Ovary (tissue), 9 donors: Measurements from ENCODE around the gene SHB. TPM values are rescaled to one million over a fixed set of nuclear protein-coding genes. Genes with fewer than 3 reads are reported as not detected.

Experiments
- DNase-seq, 5 donors: peaks; one replicate each; pipeline ENCODE4 v3.0.0-alpha.2; 2019 to 2020
- H3K27ac ChIP-seq, 2 donors: fragments of 200-600 bp; one replicate each; pipeline versions ENCODE4 v1.5.1 to v1.8.0; 2019 to 2022
- H3K27me3 ChIP-seq: fragments of 200-600 bp; one replicate; pipeline ENCODE4 v1.8.0; 2022
- H3K36me3 ChIP-seq: fragments of 200-600 bp; sonication (generic); one replicate; pipeline ENCODE4 v1.5.1; 2019
- H3K4me1 ChIP-seq: one replicate; pipeline ENCODE4 v1.8.1; 2013; ENCODE audit warnings: mild to moderate bottlenecking, moderate library complexity; ENCODE audit not compliant: insufficient read depth
- H3K4me3 ChIP-seq: fragments of 200-600 bp; sonication (generic); one replicate; pipeline ENCODE4 v1.5.1; 2017
- H3K9me3 ChIP-seq, 2 donors: fragments of 200-600 bp in 1 of 2; sonication (generic) in 1 of 2; one replicate each; pipeline versions ENCODE4 v1.5.1 to v1.8.1; 2013 to 2019; ENCODE audit warnings: mild to moderate bottlenecking in 1 of 2, moderate library complexity in 1 of 2
- EP300 ChIP-seq: sonication (generic); formaldehyde crosslinking; IDR thresholded peaks from one replicate; pipeline ENCODE4 v1.6.1; 2017; ENCODE audit warnings: antibody characterized with exemption
- POLR2A ChIP-seq: fragments of 450-650 bp; IDR thresholded peaks from one replicate; pipeline ENCODE4 v1.6.1; 2017; ENCODE audit warnings: antibody characterized with exemption, mild to moderate bottlenecking, moderate library complexity
- WGBS, 3 donors: extraction: QIAGEN DNeasy Blood & Tissue Kit in 1 of 3; methylation state at CpG; one replicate each; pipeline versions ENCODE4 v1.1.5 to v1.1.7; 2013 to 2017; 5-methylcytosine and 5-hydroxymethylcytosine counted together
- intact Hi-C, 4 donors: fragments of 100-400 bp; cut with DNase I; formaldehyde crosslinking; loops; one replicate each; pipeline versions ENCODE4 v1.11.0 to v1.15.1; 2022 to 2023
- polyA plus RNA-seq, 2 donors: library from polyadenylated mRNA; stranded (reverse); fragments of 200-250 nt in 1 of 2; fragments of 350-450 nt in 1 of 2; fragmentation: Illumina TruSeq in 1 of 2; extraction: RNeasy Lipid Tissue Mini Kit (QIAGEN cat#74804) in 1 of 2; gene quantifications; one replicate each; pipeline ENCODE4 v1.2.3, GENCODE V29; 2013 to 2014
- total RNA-seq, 7 donors: library from RNA; depleted of rRNA in 2 of 7; stranded (reverse); fragments of >200 nt in 2 of 7; fragmentation: NEBNext Ultra II Directional in 3 of 7; extraction: Animal tissue kit (Norgen Biotek cat#: 25700) in 3 of 7; gene quantifications; one replicate each; pipeline versions ENCODE4 v1.1.0 to v1.2.4, GENCODE V29; 2016 to 2023
- TF ChIP-seq, protein P1 (sequence below), 3 donors: fragments of 450-650 bp in 2 of 3; fragments of 200-600 bp in 1 of 3; IDR thresholded peaks; one replicate each; pipeline versions ENCODE4 v1.5.1 to v1.8.0; 2016 to 2022; ENCODE audit warnings: antibody characterized with exemption in 3 of 3, mild to moderate bottlenecking in 1 of 3
- donor health status: DM: no; HTN: no; CAD: no; lungs with moderate emphysema.
- donor health status: DM: no; HTN: no; CAD: no.
- donor health status: Bipolar disorder and iron deficiency.
- donor health status: DM: yes; HTN: yes; CAD: no.
- donor health status: DM: no; HTN: no; CAD: no.
- donor health status: DM: yes; HTN: yes; CAD: no.

Gene SHB
- total and polyA plus RNA-seq, 9 donors, result 3.5 to 23.8 (median 9.0) TPM

DNA sequence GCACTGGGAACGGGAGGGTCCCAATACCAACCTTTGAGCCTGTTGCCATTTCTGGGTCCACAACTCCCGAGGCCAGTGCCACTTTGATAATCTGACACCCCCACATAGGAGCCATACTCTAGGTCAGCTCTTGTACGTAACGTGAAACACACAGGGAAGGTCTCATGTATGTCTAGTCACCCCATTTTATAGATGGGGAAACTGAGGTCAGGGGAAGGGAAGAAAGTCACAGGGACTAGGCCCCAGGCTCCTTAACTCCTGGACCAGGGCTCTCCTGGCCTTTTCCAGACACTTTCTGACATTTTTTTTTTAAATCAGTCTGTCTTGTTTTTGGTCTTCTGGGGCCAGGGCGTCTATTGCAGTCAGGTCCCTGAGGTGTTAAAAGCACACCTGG is 84.8 kb downstream of the SHB start:
- no peaks in the 10 kb centered on the region for H3K9me3 ChIP-seq
- no peak for DNase-seq
- no peaks in the 10 kb centered on the region for H3K27me3 ChIP-seq
- intact Hi-C loops, result no loop called here
- H3K36me3 ChIP-seq, result no peaks in the 10 kb centered on the region
- H3K4me3 ChIP-seq, result no peak overlapping the region
- no peaks in the 10 kb centered on the region for H3K4me1 ChIP-seq
- H3K27ac ChIP-seq, result no peak overlapping the region
- 91 to 96% (median 94%) methylated on average over 5 of the region's 5 CpGs for WGBS, 3 donors
- no peak for TF ChIP-seq POLR2A
- TF ChIP-seq EP300, result no peak
- TF ChIP-seq, protein P1, sequence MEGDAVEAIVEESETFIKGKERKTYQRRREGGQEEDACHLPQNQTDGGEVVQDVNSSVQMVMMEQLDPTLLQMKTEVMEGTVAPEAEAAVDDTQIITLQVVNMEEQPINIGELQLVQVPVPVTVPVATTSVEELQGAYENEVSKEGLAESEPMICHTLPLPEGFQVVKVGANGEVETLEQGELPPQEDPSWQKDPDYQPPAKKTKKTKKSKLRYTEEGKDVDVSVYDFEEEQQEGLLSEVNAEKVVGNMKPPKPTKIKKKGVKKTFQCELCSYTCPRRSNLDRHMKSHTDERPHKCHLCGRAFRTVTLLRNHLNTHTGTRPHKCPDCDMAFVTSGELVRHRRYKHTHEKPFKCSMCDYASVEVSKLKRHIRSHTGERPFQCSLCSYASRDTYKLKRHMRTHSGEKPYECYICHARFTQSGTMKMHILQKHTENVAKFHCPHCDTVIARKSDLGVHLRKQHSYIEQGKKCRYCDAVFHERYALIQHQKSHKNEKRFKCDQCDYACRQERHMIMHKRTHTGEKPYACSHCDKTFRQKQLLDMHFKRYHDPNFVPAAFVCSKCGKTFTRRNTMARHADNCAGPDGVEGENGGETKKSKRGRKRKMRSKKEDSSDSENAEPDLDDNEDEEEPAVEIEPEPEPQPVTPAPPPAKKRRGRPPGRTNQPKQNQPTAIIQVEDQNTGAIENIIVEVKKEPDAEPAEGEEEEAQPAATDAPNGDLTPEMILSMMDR (IDR thresholded peaks at IDR 0.05), result no peak

DNA sequence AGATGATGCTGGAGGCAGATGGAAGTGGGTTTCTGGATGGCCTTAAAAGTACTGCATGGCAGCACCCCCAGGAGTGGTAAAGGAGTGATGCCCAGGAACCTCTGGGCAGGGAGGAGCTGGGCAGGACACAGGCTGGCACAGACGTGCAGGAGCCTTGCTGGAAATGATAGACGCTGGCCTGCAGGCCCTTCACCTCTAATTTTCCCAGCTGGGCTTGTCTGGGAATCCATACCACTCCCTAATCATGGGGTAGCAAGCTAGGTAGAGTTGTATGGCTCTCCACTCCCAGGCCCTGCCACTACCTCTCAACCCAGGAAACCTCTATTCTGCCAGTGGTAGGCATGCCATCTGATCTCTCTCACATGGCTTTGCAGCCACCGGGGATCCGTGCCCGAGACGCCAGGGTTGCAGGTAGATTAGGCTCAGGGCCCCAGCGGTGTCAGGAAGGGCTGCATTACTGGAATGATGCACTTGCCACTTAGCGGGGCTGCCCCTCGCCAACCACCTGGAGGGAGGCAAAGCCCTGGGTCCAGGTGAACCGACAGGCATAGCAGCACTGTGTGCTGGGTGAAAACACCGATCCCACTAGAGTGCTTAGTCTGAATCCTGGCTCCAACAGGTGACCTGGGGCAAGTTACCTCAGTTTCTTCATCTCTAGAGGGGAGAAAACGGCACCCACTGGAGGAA is 85.5 kb downstream of the SHB start:
- intact Hi-C loops, result no loop called here
- DNase-seq, result no peak
- H3K36me3 ChIP-seq, result no peaks in the 10 kb centered on the region
- H3K4me3 ChIP-seq, result no peak overlapping the region
- WGBS, 3 donors, result 90 to 92% (median 92%) methylated on average over 12 of the region's 12 CpGs
- H3K4me1 ChIP-seq, result no peaks in the 10 kb centered on the region
- H3K9me3 ChIP-seq, result no peaks in the 10 kb centered on the region
- H3K27me3 ChIP-seq, result no peaks in the 10 kb centered on the region
- H3K27ac ChIP-seq, result no peak overlapping the region
- TF ChIP-seq POLR2A (no peak), EP300 (no peak)
- TF ChIP-seq, protein P1 (IDR thresholded peaks at IDR 0.05), result no peak

DNA sequence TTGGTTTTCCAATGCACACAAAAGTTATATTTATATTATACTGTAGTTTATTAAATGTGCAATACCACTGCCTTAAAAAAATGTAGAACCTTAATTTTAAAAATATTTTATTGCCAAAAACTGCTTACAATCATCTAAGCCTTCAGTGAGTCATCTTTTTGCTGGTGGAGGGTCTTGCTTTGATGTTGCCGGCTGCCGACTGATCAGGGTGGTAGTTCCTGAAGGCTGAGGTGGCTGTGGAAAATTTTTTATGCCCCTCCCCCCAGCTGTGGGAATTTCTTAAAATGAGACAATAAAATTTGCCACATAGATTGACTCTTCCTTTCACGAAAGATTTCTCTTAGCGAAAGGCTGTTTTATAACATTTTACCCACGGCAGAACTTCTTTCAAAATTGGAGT is 89.2 kb downstream of the SHB start:
- intact Hi-C loops, result no loop called here
- no peaks in the 10 kb centered on the region for H3K4me1 ChIP-seq
- TF ChIP-seq, protein P1 (IDR thresholded peaks at IDR 0.05), result no peak
- TF ChIP-seq POLR2A, result no peak
- no peak for TF ChIP-seq EP300
- no peak overlapping the region for H3K27ac ChIP-seq
- H3K27me3 ChIP-seq, result no peaks in the 10 kb centered on the region
- no peak overlapping the region for H3K4me3 ChIP-seq
- no peak for DNase-seq
- no peaks in the 10 kb centered on the region for H3K36me3 ChIP-seq
- no peaks in the 10 kb centered on the region for H3K9me3 ChIP-seq
- 74 to 81% (median 76%) methylated on average over 5 of the region's 5 CpGs for WGBS, 3 donors

DNA sequence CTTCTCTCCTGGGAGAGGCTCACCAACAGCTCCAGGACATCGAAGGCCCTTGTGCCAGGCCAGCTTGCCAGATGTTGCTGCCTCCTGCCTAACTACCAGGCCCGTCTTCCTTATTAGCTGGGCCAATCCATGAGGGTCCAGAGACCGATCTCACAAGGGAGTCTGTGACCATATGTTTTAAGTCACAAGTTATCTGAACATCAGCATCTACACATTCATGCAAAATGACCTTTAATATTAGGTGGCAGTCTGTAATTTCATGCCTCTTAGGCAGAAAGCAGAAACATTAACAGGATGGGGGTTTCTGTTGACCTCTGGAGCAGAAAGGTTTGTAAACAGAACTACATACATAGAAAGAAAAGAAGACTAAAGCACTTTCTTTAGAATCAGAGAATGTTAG is 90.0 kb downstream of the SHB start:
- whole genome bisulfite sequencing, 3 donors, result 85 to 93% (median 86%) methylated on average over 3 of the region's 3 CpGs
- intact Hi-C loops, result loop anchor here in 1 of 4 donors (1.0 kb wide), 1 partner anchor 45 kb away; no protein-coding TSS in a partner anchor

More for the DNA sequence above, 90.0 kb downstream of the SHB start:
- Histone ChIP-seq H3K4me1 (no peaks in the 10 kb centered on the region), H3K9me3 (no peaks in the 10 kb centered on the region), H3K27ac (no peak overlapping the region), H3K27me3 (no peaks in the 10 kb centered on the region), H3K4me3 (no peak overlapping the region), H3K36me3 (no peaks in the 10 kb centered on the region)
- DNase-seq, result no peak
- TF ChIP-seq, protein P1 (IDR thresholded peaks at IDR 0.05), result no peak
- TF ChIP-seq EP300 (no peak), POLR2A (no peak)
